HUES64 (cell line): ENCODE data around the gene CCDC192.

Source experiments
- H3K27ac ChIP-seq: 2 replicates; pipeline ENCODE4 v1.7.0; 2013; ENCODE audit warnings: low read depth, low read length, inconsistent platforms
- H3K27me3 ChIP-seq: 2 replicates; pipeline ENCODE4 v1.6.1; 2013; ENCODE audit warnings: mild to moderate bottlenecking, low read length; ENCODE audit not compliant: insufficient read depth
- H3K36me3 ChIP-seq: 2 replicates; pipeline ENCODE4 v1.6.1; 2013; ENCODE audit warnings: mild to moderate bottlenecking, low read length; ENCODE audit not compliant: insufficient read depth
- H3K4me1 ChIP-seq: 2 replicates; pipeline ENCODE4 v1.6.1; 2013; ENCODE audit warnings: mild to moderate bottlenecking, low read length, moderate library complexity; ENCODE audit not compliant: insufficient read depth
- H3K4me3 ChIP-seq: 2 replicates; pipeline ENCODE4 v1.5.1; 2013; ENCODE audit warnings: mild to moderate bottlenecking, low read length, moderate library complexity
- H3K9ac ChIP-seq: 2 replicates; pipeline ENCODE4 v1.6.1; 2013; ENCODE audit warnings: mild to moderate bottlenecking, low read depth, low read length
- H3K9me3 ChIP-seq: 2 replicates; pipeline ENCODE4 v1.6.1; 2013; ENCODE audit warnings: low read depth, low read length; ENCODE audit not compliant: insufficient read depth
- WGBS: fragments of 150-250, 120-280 bp; methylation state at CpG from one replicate; pipeline ENCODE4 v1.1.7; 2013; ENCODE audit warnings: missing lambda C conversion rate; 5-methylcytosine and 5-hydroxymethylcytosine counted together

Gene CCDC192

DNA sequence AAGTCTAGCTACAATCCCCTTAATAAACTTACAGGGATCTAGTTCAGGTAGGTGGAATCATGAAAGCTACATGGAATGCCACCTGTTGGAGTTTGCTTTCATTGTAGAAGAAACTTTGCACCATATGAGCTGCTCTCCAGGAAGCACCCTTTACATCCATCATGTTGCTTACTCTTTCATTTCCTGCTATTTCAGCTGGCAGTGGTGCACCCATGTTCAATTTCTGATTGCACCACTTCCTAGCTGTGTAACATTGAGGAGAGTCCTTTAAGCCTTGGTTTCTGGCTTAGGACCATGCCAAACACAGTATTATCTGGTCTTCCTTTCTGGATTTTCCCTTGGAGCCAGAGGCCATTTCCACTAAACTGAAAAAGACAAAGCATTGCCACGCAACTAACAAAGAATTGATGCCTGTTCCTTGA, 257.1 kb downstream of the CCDC192 start:
- WGBS: 89% methylated on average over 1 of the region's 1 CpG
- no peak overlapping the region for H3K27ac ChIP-seq
- no peaks in the 10 kb centered on the region for H3K27me3 ChIP-seq
- H3K9ac ChIP-seq: no peak overlapping the region
- no peaks in the 10 kb centered on the region for H3K36me3 ChIP-seq
- no peaks in the 10 kb centered on the region for H3K9me3 ChIP-seq
- H3K4me1 ChIP-seq: peaks cover 15% of the 10 kb centered on the region
- H3K4me3 ChIP-seq: no peak overlapping the region

- Histone ChIP-seq H3K4me1 (peaks cover 15% of the 10 kb centered on the region), H3K27ac (no peak overlapping the region), H3K9ac (no peak overlapping the region), H3K27me3 (no peaks in the 10 kb centered on the region), H3K9me3 (no peaks in the 10 kb centered on the region), H3K4me3 (no peak overlapping the region), H3K36me3 (no peaks in the 10 kb centered on the region)
- WGBS: 94% methylated on average over 2 of the region's 2 CpGs
Observed at GRCh38 chr5:127961006-127961762, 258.0 kb downstream of the CCDC192 start.

GRCh38 chr5:127961763-127962145, 258.6 kb downstream of the CCDC192 start:
- Histone ChIP-seq H3K9me3 (no peaks in the 10 kb centered on the region), H3K36me3 (no peaks in the 10 kb centered on the region), H3K9ac (no peak overlapping the region), H3K4me1 (peaks cover 15% of the 10 kb centered on the region), H3K27ac (no peak overlapping the region), H3K27me3 (no peaks in the 10 kb centered on the region), H3K4me3 (no peak overlapping the region)
- WGBS: 93% methylated on average over 3 of the region's 3 CpGs

- peaks cover 15% of the 10 kb centered on the region for H3K4me1 ChIP-seq
- 87% methylated on average over 1 of the region's 1 CpG for WGBS
- H3K27ac ChIP-seq: no peak overlapping the region
- no peak overlapping the region for H3K9ac ChIP-seq
- no peaks in the 10 kb centered on the region for H3K9me3 ChIP-seq
- no peaks in the 10 kb centered on the region for H3K36me3 ChIP-seq
- no peak overlapping the region for H3K4me3 ChIP-seq
- H3K27me3 ChIP-seq: no peaks in the 10 kb centered on the region
Observed at GRCh38 chr5:127962491-127962890, 259.3 kb downstream of the CCDC192 start.

DNA sequence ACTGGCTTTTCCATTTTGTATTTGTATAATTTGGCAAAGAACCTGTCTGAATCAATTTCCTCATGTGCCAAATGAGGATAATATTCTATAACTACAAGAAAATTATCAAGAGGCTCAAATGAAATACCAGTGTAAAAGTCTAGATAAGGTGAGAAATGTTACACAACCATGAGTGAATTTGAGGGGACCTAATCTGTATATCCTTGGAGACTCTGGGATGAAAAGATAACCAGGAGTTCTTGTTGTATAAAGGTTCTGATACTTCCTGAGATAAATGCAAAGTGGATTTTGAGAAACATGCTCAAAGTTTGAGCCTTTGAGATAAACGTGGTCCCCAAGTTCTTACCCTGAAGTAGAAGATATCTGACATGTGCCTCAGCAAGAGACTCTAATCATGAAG, 260.0 kb downstream of the CCDC192 start:
- Histone ChIP-seq H3K27ac (no peak overlapping the region), H3K9ac (no peak overlapping the region), H3K36me3 (no peaks in the 10 kb centered on the region), H3K27me3 (no peaks in the 10 kb centered on the region), H3K9me3 (no peaks in the 10 kb centered on the region), H3K4me3 (no peak overlapping the region), H3K4me1 (peaks cover 11% of the 10 kb centered on the region)
- 88% methylated on average over 1 of the region's 1 CpG for WGBS

DNA sequence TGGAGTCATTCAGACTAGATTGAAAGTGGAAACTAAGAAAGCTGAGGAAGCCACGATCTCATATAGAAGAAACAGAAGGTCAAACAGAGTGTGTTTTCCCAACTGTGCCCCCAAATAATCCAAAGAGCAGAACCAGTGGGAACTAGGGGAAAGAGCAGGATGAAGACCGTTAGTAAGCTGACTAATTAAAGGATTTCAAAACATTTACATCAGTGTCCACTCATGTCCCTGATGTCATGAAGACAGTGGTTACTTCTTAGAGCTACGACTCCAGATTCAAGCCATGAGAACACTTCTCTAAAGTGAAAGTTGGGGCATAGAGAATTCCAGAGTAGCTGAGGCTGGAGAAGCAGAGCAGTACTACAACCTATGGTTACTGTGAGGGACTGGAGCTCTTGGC, 260.7 kb downstream of the CCDC192 start:
- no peak overlapping the region for H3K4me3 ChIP-seq
- H3K4me1 ChIP-seq: 0 out of 2 replicates have a peak, but pooled peaks cover 4% of the 10 kb centered on the region
- WGBS: 90% methylated on average over 3 of the region's 3 CpGs
- H3K9me3 ChIP-seq: no peaks in the 10 kb centered on the region
- H3K36me3 ChIP-seq: no peaks in the 10 kb centered on the region
- H3K27me3 ChIP-seq: no peaks in the 10 kb centered on the region
- H3K27ac ChIP-seq: no peak overlapping the region
- no peak overlapping the region for H3K9ac ChIP-seq

GRCh38 chr5:127967323-127967982, 264.3 kb downstream of the CCDC192 start:
- no peaks in the 10 kb centered on the region for H3K9me3 ChIP-seq
- 89% methylated on average over 2 of the region's 3 CpGs for WGBS

DNA sequence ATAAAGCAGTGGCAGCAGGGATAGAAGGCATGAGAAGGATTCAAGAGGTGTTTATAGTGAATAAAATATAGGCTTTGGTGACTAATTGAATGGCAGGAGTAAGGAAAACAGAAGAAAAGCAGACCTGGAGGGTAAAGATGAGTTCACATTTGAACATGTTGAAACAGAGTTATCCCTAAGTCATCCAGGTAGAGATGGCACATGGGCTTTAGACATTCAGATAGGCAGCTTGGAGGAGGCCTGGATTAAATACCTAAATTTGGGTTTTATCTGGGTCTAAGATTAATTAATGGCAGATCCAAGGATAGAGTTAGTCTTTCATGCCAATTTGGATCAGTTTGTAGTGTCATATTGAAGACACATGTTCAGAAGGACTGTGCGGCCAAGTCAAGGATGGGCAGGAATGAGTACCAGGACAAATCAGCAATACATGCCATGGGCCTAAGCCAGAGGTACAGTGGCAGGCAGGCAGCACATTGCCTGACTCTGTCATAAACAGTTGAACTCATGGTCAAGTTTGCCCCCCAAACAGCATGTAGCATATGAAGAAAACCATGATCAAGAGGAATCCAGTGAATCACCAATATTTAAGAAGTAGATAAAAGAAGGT, 264.9 kb downstream of the CCDC192 start:
- H3K27ac ChIP-seq: no peak overlapping the region
- H3K36me3 ChIP-seq: no peaks in the 10 kb centered on the region
- H3K4me3 ChIP-seq: no peak overlapping the region
- 97% methylated on average over 1 of the region's 1 CpG for WGBS
- H3K27me3 ChIP-seq: no peaks in the 10 kb centered on the region
- H3K4me1 ChIP-seq: no peaks in the 10 kb centered on the region
- no peak overlapping the region for H3K9ac ChIP-seq
- no peaks in the 10 kb centered on the region for H3K9me3 ChIP-seq

More at GRCh38 chr5:127967323-127967982, 264.3 kb downstream of the CCDC192 start:
- Histone ChIP-seq H3K27ac (no peak overlapping the region), H3K9ac (no peak overlapping the region), H3K4me3 (no peak overlapping the region), H3K27me3 (no peaks in the 10 kb centered on the region), H3K36me3 (no peaks in the 10 kb centered on the region), H3K4me1 (no peaks in the 10 kb centered on the region)

DNA sequence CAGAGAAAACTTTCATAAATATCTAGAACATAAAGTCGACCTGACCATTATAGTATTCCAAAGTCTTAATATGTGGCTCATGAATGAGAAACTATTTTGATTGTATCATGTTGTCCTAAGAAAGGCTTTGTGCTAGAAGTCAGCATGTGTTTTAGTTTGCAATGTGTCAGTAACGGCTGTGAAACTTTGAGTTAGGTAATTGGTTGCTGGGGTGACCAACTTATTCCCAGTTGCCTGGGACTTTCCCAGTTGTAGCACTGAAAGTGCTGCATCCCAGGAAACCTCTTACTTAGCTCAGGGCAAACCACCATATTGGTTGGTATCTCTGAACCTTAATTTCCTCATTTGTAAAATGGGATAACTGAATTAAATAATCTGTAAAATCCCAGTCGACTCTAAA, 265.8 kb downstream of the CCDC192 start:
- H3K4me1 ChIP-seq: no peaks in the 10 kb centered on the region
- no peak overlapping the region for H3K27ac ChIP-seq
- H3K36me3 ChIP-seq: no peaks in the 10 kb centered on the region
- no peak overlapping the region for H3K4me3 ChIP-seq
- H3K9me3 ChIP-seq: no peaks in the 10 kb centered on the region
- 91% methylated on average over 3 of the region's 3 CpGs for WGBS
- H3K9ac ChIP-seq: no peak overlapping the region
- H3K27me3 ChIP-seq: no peaks in the 10 kb centered on the region

DNA sequence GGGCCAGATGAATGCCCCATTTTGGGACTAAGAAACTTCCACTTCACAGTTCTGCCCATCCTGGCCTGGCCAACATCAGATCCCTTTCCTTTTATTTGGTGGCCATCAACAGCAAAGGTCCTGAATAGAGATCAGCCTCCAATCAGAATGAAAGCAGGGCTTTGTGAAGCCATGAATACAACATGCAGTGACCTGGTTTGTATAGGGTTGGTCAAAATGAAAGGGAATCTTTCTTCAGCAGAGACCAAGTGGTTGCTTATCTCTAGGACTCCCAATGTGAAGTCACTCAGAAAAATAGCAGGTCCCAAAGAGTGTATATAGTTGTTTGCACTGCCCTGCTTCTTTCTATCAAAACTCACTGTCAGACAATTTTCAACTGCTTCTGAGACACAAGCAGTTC, 266.5 kb downstream of the CCDC192 start:
- Histone ChIP-seq H3K9ac (no peak overlapping the region), H3K4me3 (no peak overlapping the region), H3K27me3 (no peaks in the 10 kb centered on the region), H3K9me3 (no peaks in the 10 kb centered on the region), H3K27ac (no peak overlapping the region), H3K4me1 (no peaks in the 10 kb centered on the region), H3K36me3 (no peaks in the 10 kb centered on the region)

GRCh38 chr5:127970081-127970480, 266.9 kb downstream of the CCDC192 start:
- Histone ChIP-seq H3K4me1 (no peaks in the 10 kb centered on the region), H3K4me3 (no peak overlapping the region), H3K9me3 (no peaks in the 10 kb centered on the region), H3K36me3 (no peaks in the 10 kb centered on the region), H3K27ac (no peak overlapping the region), H3K27me3 (no peaks in the 10 kb centered on the region), H3K9ac (no peak overlapping the region)
- 100% methylated on average over 1 of the region's 1 CpG for WGBS
